GM12892 (cell line): ENCODE measurements around the gene RAPGEF2.

ENCODE experiments used
- POLR2AphosphoS5 ChIP-seq: IDR thresholded peaks from 2 replicates; pipeline ENCODE4 v1.6.1; 2011; ENCODE audit warnings: low read depth, low read length, control low read depth
- TAF1 ChIP-seq: IDR thresholded peaks from 2 replicates; pipeline ENCODE4 v1.6.1; 2011; ENCODE audit warnings: low read depth, mild to moderate bottlenecking, control low read depth, low read length, borderline replicate concordance

GRCh38 chr4:159293811-159294515 lies 191.1 kb downstream of the RAPGEF2 start:
- no peak for TF ChIP-seq POLR2AphosphoS5
- TF ChIP-seq TAF1, result no peak
